Measurements from ENCODE around the gene KRTAP10-10. TPM values are rescaled to one million over a fixed set of nuclear protein-coding genes. Genes with fewer than 3 reads are reported as not detected.

KRTAP10-10 gene
- total RNA-seq, 4 donors from 2014 or later, result 3.3 to 8.0 TPM; not detected in 2

- no peaks in the 10 kb centered on the region for H3K9me3 ChIP-seq
- no peaks in the 10 kb centered on the region for H3K36me3 ChIP-seq
- TF ChIP-seq POLR2AphosphoS5 (IDR thresholded peaks at IDR 0.05) (no peak), EP300 (IDR thresholded peaks at IDR 0.05) (no peak), POLR2A (IDR thresholded peaks at IDR 0.05) (no peak), CTCF (IDR thresholded peaks at IDR 0.05) (no peak)
- H3K4me3 ChIP-seq, result no peak overlapping the region
- peaks cover 41% of the 10 kb centered on the region for H3K27me3 ChIP-seq
- no peaks in the 10 kb centered on the region for H3K4me1 ChIP-seq
- DNase-seq (ENCODE audit: low spot score in 2 of 2), result no peak
- H3K27ac ChIP-seq, result no peak overlapping the region
- WGBS, result 79% methylated on average over 18 of the region's 18 CpGs
Observed at GRCh38 chr21:44649521-44650100, 12.5 kb downstream of the KRTAP10-10 start.

GRCh38 chr21:44650265-44650972, 13.3 kb downstream of the KRTAP10-10 start:
- TF ChIP-seq POLR2A (IDR thresholded peaks at IDR 0.05), result no peak
- TF ChIP-seq CTCF (IDR thresholded peaks at IDR 0.05), result no peak
- TF ChIP-seq EP300 (IDR thresholded peaks at IDR 0.05), result no peak
- no peak for TF ChIP-seq POLR2AphosphoS5 (IDR thresholded peaks at IDR 0.05)
- Histone ChIP-seq H3K27me3 (peaks cover 41% of the 10 kb centered on the region), H3K27ac (no peak overlapping the region), H3K36me3 (no peaks in the 10 kb centered on the region), H3K4me3 (no peak overlapping the region), H3K4me1 (no peaks in the 10 kb centered on the region), H3K9me3 (no peaks in the 10 kb centered on the region)
- no peak for DNase-seq (ENCODE audit: low spot score in 2 of 2)
- WGBS, result 88% methylated on average over 16 of the region's 20 CpGs

GRCh38 chr21:44650973-44651675, 14.0 kb downstream of the KRTAP10-10 start:
- 95% methylated on average over 11 of the region's 12 CpGs for WGBS
- Histone ChIP-seq H3K9me3 (peaks cover 2% of the 10 kb centered on the region), H3K27ac (no peak overlapping the region), H3K4me1 (no peaks in the 10 kb centered on the region), H3K36me3 (no peaks in the 10 kb centered on the region), H3K4me3 (no peak overlapping the region), H3K27me3 (peaks cover 41% of the 10 kb centered on the region)
- DNase-seq (ENCODE audit: low spot score in 2 of 2), result no peak
- TF ChIP-seq POLR2A (IDR thresholded peaks at IDR 0.05), result no peak
- no peak for TF ChIP-seq EP300 (IDR thresholded peaks at IDR 0.05)
- TF ChIP-seq CTCF (IDR thresholded peaks at IDR 0.05), result no peak
- TF ChIP-seq POLR2AphosphoS5 (IDR thresholded peaks at IDR 0.05), result no peak

GRCh38 chr21:44653123-44653522, 16.0 kb downstream of the KRTAP10-10 start:
- no peak for TF ChIP-seq POLR2AphosphoS5 (IDR thresholded peaks at IDR 0.05)
- TF ChIP-seq CTCF (IDR thresholded peaks at IDR 0.05), result no peak
- no peak for TF ChIP-seq EP300 (IDR thresholded peaks at IDR 0.05)
- TF ChIP-seq POLR2A (IDR thresholded peaks at IDR 0.05), result no peak
- Histone ChIP-seq H3K9me3 (peaks cover 5% of the 10 kb centered on the region), H3K27ac (no peak overlapping the region), H3K36me3 (no peaks in the 10 kb centered on the region), H3K4me1 (no peaks in the 10 kb centered on the region), H3K4me3 (no peak overlapping the region), H3K27me3 (peaks cover 28% of the 10 kb centered on the region)
- 58% methylated on average over 14 of the region's 14 CpGs for WGBS
- no peak for DNase-seq (ENCODE audit: low spot score in 2 of 2)
